SK-N-SH treated with all-trans-retinoic acid at 6 μM for 48 hours (cell line): ENCODE measurements around the gene RHOT2.

Source experiments
- OSR1 ChIP-seq: fragments of 250-450 bp; sonication (Bioruptor Pico); IDR thresholded peaks from 2 replicates; pipeline ENCODE4 v1.8.0; 2022; ENCODE audit warnings: moderate library complexity, mild to moderate bottlenecking, inconsistent platforms
- ZNF565 ChIP-seq: fragments of 450-650 bp; formaldehyde crosslinking; conservative IDR thresholded peaks from 2 replicates; pipeline ENCODE4 v1.5.0; 2020; ENCODE audit warnings: low read depth, mild to moderate bottlenecking, moderate library complexity

DNA sequence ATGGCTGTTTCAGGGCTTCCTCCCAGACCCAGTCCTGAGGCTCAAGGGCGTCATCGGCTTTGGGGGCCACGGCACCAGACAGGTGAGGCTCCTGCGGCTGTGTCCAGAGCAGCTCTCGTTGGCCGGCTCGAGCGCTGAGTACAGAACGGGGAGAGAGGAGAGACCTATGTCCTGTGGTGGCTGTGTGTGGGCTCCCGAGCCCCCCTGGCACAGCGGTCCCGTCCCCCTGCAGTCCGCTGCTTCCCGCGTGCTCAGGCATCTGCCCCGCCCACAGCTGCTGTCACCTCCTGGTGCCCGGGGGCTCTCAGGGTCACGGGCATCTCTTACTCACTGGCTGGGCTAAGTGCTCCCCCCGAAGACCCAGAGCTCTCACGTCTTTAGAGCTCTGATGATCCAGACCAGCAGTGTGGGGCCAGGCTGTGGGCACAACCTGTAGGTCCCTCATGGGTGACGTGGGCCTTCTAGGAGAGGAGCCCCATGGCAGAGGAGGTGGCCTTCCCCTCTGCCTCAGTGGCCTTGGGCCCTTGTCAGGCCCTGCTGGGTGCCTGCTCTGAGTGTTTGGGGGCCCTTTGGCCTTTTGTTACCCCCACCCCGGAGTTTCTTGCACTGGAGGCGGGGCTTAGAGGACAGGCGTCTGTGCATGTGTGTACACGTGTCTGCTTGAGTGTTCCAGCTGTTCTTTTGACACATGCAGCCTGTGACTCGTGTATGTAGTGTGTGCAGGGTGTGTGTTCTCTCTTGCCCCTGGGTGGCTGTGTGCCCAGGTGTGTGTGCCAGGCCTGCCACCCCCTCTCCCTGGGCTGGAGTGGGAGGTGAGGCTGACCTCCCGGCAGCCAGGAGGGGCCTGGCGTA is 15.3 kb upstream of the RHOT2 start:
- TF ChIP-seq OSR1 (CRISPR knock-in tag) (no peak), ZNF565 (no peak)
